Endothelial cell of umbilical vein (primary cell): ENCODE data around the gene RALGPS1.

Source experiments
- CTCF ChIP-seq, 2 donors: IDR thresholded peaks; 1 replicate in 1 of 2; 2 replicates in 1 of 2; pipeline ENCODE4 v1.5.1; 2011; ENCODE audit warnings: low read length in 2 of 2, mild to moderate bottlenecking in 2 of 2, moderate library complexity in 2 of 2, control low read depth in 1 of 2, inconsistent platforms in 1 of 2, low read depth in 1 of 2; ENCODE audit not compliant: insufficient read depth in 1 of 2; ENCODE audit errors: extremely low read depth in 1 of 2
- EZH2 ChIP-seq: IDR thresholded peaks from 2 replicates; pipeline ENCODE4 v1.6.1; 2012; ENCODE audit warnings: borderline replicate concordance, low read depth, mild to moderate bottlenecking, moderate library complexity, low read length, inconsistent platforms; ENCODE audit not compliant: severe bottlenecking
- FOS ChIP-seq: IDR thresholded peaks from 2 replicates; pipeline ENCODE4 v1.6.1; 2011; ENCODE audit warnings: mild to moderate bottlenecking, low read length, moderate library complexity, borderline replicate concordance; ENCODE audit not compliant: insufficient read depth
- GATA2 ChIP-seq: IDR thresholded peaks from 2 replicates; pipeline ENCODE4 v1.7.0; 2011; ENCODE audit warnings: low read depth, mild to moderate bottlenecking, moderate library complexity, mixed read lengths, low read length; ENCODE audit not compliant: insufficient read length, insufficient read depth
- JUN ChIP-seq: IDR thresholded peaks from 2 replicates; pipeline ENCODE4 v1.6.1; 2011; ENCODE audit warnings: borderline replicate concordance, low read depth; ENCODE audit not compliant: insufficient read length, insufficient read depth
- MAX ChIP-seq: IDR thresholded peaks from 2 replicates; pipeline ENCODE4 v1.6.1; 2011; ENCODE audit not compliant: insufficient read depth, insufficient read length
- MYC ChIP-seq: IDR thresholded peaks from one replicate; pipeline ENCODE4 v1.6.1; 2011; ENCODE audit warnings: mild to moderate bottlenecking, low read depth, low read length
- POLR2A ChIP-seq: IDR thresholded peaks from 2 replicates; pipeline ENCODE4 v1.6.1; 2012; ENCODE audit warnings: low read depth, mild to moderate bottlenecking, control low read depth, low read length
- POLR2AphosphoS5 ChIP-seq: IDR thresholded peaks from 2 replicates; pipeline ENCODE4 v1.6.1; 2012; ENCODE audit warnings: low read depth, mild to moderate bottlenecking, control low read depth, low read length, moderate library complexity; ENCODE audit not compliant: insufficient read depth

GRCh38 chr9:126982215-126983002 lies 67.8 kb downstream of the RALGPS1 start:
- no peak for TF ChIP-seq CTCF (IDR thresholded peaks at IDR 0.05; ENCODE audit: extremely low read depth in 1 of 2, insufficient read depth in 1 of 2, low read depth in 1 of 2, low read length in 2 of 2)
- no peak for TF ChIP-seq EZH2
- TF ChIP-seq POLR2AphosphoS5, result no peak
- no peak for TF ChIP-seq MAX
- no peak for TF ChIP-seq POLR2A
- no peak for TF ChIP-seq FOS
- no peak for TF ChIP-seq GATA2
- TF ChIP-seq MYC, result no peak
- TF ChIP-seq JUN, result no peak
